DND-41 (cell line): ENCODE measurements around the gene ACAT1.

Experiments
- ATAC-seq: fragments of 200-7000 bp; cut with Tn5 transposase; 3 replicates; pipeline ENCODE4 v1.9.1; 2021; ENCODE audit warnings: low read depth; ENCODE audit not compliant: insufficient read depth
- DNase-seq: peaks from one replicate; pipeline ENCODE4 v3.0.0-alpha.2; 2020
- H2AFZ ChIP-seq: 2 replicates; pipeline ENCODE4 v1.6.0; 2012; ENCODE audit warnings: low read depth, low read length
- H3K27ac ChIP-seq: 2 replicates; pipeline ENCODE4 v1.5.1; 2012; ENCODE audit warnings: low read length, inconsistent platforms
- H3K27me3 ChIP-seq: fragments of 200-600 bp; sonication (generic); 2 replicates; pipeline ENCODE4 v1.6.0; 2012; ENCODE audit warnings: low read length, mild to moderate bottlenecking, inconsistent platforms; ENCODE audit not compliant: insufficient read depth, poor library complexity
- H3K36me3 ChIP-seq: 2 replicates; pipeline ENCODE4 v1.5.1; 2012; ENCODE audit warnings: low read length, inconsistent platforms; ENCODE audit not compliant: insufficient read depth
- H3K4me1 ChIP-seq: 2 replicates; pipeline ENCODE4 v1.5.1; 2012; ENCODE audit warnings: mild to moderate bottlenecking, low read length; ENCODE audit not compliant: insufficient read depth
- H3K4me2 ChIP-seq: 2 replicates; pipeline ENCODE4 v1.6.0; 2012; ENCODE audit warnings: mild to moderate bottlenecking, moderate library complexity, low read length, inconsistent platforms; ENCODE audit not compliant: insufficient read depth
- H3K4me3 ChIP-seq, 2 experiments: fragments of 200-600 bp in 1 of 2; shearing (Covaris generic) in 1 of 2; 2 replicates each; pipeline ENCODE4 v1.5.1; 2012 to 2016; ENCODE audit warnings: inconsistent platforms in 2 of 2, low read length in 2 of 2, mild to moderate bottlenecking in 2 of 2, low read depth in 1 of 2, moderate library complexity in 1 of 2
- H3K79me2 ChIP-seq: 2 replicates; pipeline ENCODE4 v1.6.0; 2012; ENCODE audit warnings: low read length, inconsistent platforms; ENCODE audit not compliant: insufficient read depth
- H3K9ac ChIP-seq: 2 replicates; pipeline ENCODE4 v1.6.0; 2012; ENCODE audit warnings: low read depth, mild to moderate bottlenecking, inconsistent platforms, low read length, moderate library complexity
- H3K9me3 ChIP-seq: 2 replicates; pipeline ENCODE4 v1.5.1; 2012; ENCODE audit warnings: low read length, moderate library complexity, mild to moderate bottlenecking, inconsistent platforms; ENCODE audit not compliant: insufficient read depth, severe bottlenecking
- H4K20me1 ChIP-seq: 2 replicates; pipeline ENCODE4 v1.6.0; 2012; ENCODE audit warnings: low read length; ENCODE audit not compliant: insufficient read depth
- CTCF ChIP-seq: IDR thresholded peaks from 2 replicates; pipeline ENCODE4 v1.5.1; 2012; ENCODE audit warnings: borderline replicate concordance, low read length, moderate library complexity, mild to moderate bottlenecking; ENCODE audit not compliant: poor library complexity, severe bottlenecking; ENCODE audit errors: extremely low read depth
- EZH2 ChIP-seq: IDR thresholded peaks from 3 replicates; pipeline ENCODE4 v1.6.1; 2012; ENCODE audit warnings: borderline replicate concordance, low read depth, mild to moderate bottlenecking, moderate library complexity, low read length, inconsistent platforms; ENCODE audit not compliant: severe bottlenecking

The ACAT1 gene

GRCh38 chr11:108137212-108137611 is 15.8 kb downstream of the ACAT1 start:
- H3K79me2 ChIP-seq, result no peaks in the 10 kb centered on the region
- H3K4me3 ChIP-seq, result no peak overlapping the region
- H3K9ac ChIP-seq, result no peak overlapping the region
- H3K4me2 ChIP-seq, result no peak overlapping the region
- no peak for ATAC-seq
- DNase-seq, result no peak
- H4K20me1 ChIP-seq, result no peaks in the 10 kb centered on the region
- no peaks in the 10 kb centered on the region for H3K4me1 ChIP-seq
- no peak for TF ChIP-seq EZH2
- TF ChIP-seq CTCF, result no peak
- no peaks in the 10 kb centered on the region for H3K9me3 ChIP-seq
- H2AFZ ChIP-seq, result no peak overlapping the region
- no peak overlapping the region for H3K27ac ChIP-seq
- no peaks in the 10 kb centered on the region for H3K27me3 ChIP-seq
- peaks cover 5% of the 10 kb centered on the region; the same call in 1 of the 2 replicates for H3K36me3 ChIP-seq

- Histone ChIP-seq H3K27me3 (no peaks in the 10 kb centered on the region), H4K20me1 (no peaks in the 10 kb centered on the region), H3K4me3 (no peak overlapping the region), H3K4me1 (no peaks in the 10 kb centered on the region), H3K9ac (no peak overlapping the region), H2AFZ (no peak overlapping the region), H3K27ac (no peak overlapping the region), H3K36me3 (peaks cover 22% of the 10 kb centered on the region), H3K79me2 (no peaks in the 10 kb centered on the region), H3K4me2 (no peak overlapping the region), H3K9me3 (no peaks in the 10 kb centered on the region)
- ATAC-seq, result no peak
- TF ChIP-seq EZH2 (no peak), CTCF (no peak)
- DNase-seq, result no peak
These were observed 20.9 kb downstream of the ACAT1 start for GRCh38 chr11:108142304-108142703.

- DNase-seq, result no peak
- H3K27ac ChIP-seq, result no peak overlapping the region
These were observed 23.2 kb downstream of the ACAT1 start for GRCh38 chr11:108144615-108145014.

More at GRCh38 chr11:108144615-108145014, 23.2 kb downstream of the ACAT1 start:
- Histone ChIP-seq H4K20me1 (no peaks in the 10 kb centered on the region), H3K9ac (no peak overlapping the region), H3K27me3 (no peaks in the 10 kb centered on the region), H3K36me3 (peaks cover 43% of the 10 kb centered on the region), H3K9me3 (no peaks in the 10 kb centered on the region), H2AFZ (no peak overlapping the region), H3K4me1 (no peaks in the 10 kb centered on the region), H3K4me3 (no peak overlapping the region), H3K79me2 (no peaks in the 10 kb centered on the region), H3K4me2 (no peak overlapping the region)
- ATAC-seq, result no peak
- TF ChIP-seq EZH2 (no peak), CTCF (no peak)
